Activated B cell treated with CpG ODN at 0.5 μM for 24 hours (primary cell): ENCODE results near the gene PGAM2. TPM values are rescaled to one million over a fixed set of nuclear protein-coding genes. Genes with fewer than 3 reads are reported as not detected.

Source experiments
- ATAC-seq: fragments of 200-7000 bp; cut with Tn5 transposase; one replicate; pipeline ENCODE4 v1.10.0; 2021; ENCODE audit warnings: low read depth, mild to moderate bottlenecking, moderate library complexity
- CTCF ChIA-PET: fragments of 350-600 bp; sonication (Branson Sonifier 250); formaldehyde crosslinking; loops from one replicate; lab custom pipeline; 2021; ENCODE audit warnings: antibody characterized with exemption; lab: Charles Lee
- POLR2A ChIA-PET: fragments of 350-600 bp; sonication (Branson Sonifier 250); formaldehyde crosslinking; loops from one replicate; lab custom pipeline; 2021; ENCODE audit warnings: antibody characterized with exemption; lab: Charles Lee
- DNase-seq: peaks from one replicate; pipeline ENCODE4 v3.0.0; 2022
- H3K27ac Mint-ChIP-seq: one replicate; pipeline ENCODE4 v1.8.0; 2020; ENCODE audit warnings: mixed read lengths
- H3K27me3 Mint-ChIP-seq: one replicate; pipeline ENCODE4 v1.8.0; 2021; ENCODE audit warnings: mixed read lengths
- H3K36me3 Mint-ChIP-seq: one replicate; pipeline ENCODE4 v1.8.0; 2021; ENCODE audit warnings: low read depth, mixed read lengths
- H3K4me1 Mint-ChIP-seq: one replicate; pipeline ENCODE4 v1.8.0; 2021; ENCODE audit warnings: mixed read lengths
- H3K4me3 Mint-ChIP-seq: one replicate; pipeline ENCODE4 v1.8.0; 2020; ENCODE audit warnings: mild to moderate bottlenecking, mixed read lengths
- H3K9me3 Mint-ChIP-seq: one replicate; pipeline ENCODE4 v1.8.0; 2020; ENCODE audit warnings: mixed read lengths
- CTCF ChIP-seq: fragments of 200-600 bp; IDR thresholded peaks from one replicate; pipeline ENCODE4 v1.8.0; 2022; ENCODE audit warnings: antibody characterized with exemption, mild to moderate bottlenecking
- intact Hi-C: fragments of 100-400 bp; cut with micrococcal nuclease; formaldehyde crosslinking; loops from one replicate; pipeline ENCODE4 v1.15.1; 2024
- total RNA-seq: library from RNA; stranded (reverse); gene quantifications from 2 replicates; pipeline ENCODE4 v1.2.3, GENCODE V29; 2022

Gene PGAM2
- total RNA-seq, 1 donor from 2014 or later, result 1.2 TPM

GRCh38 chr7:44086627-44087026, 21.3 kb upstream of the PGAM2 start:
- Mint-ChIP-seq H3K27me3 (no peaks in the 10 kb centered on the region), H3K4me3 (no peak overlapping the region), H3K4me1 (peaks cover 8% of the 10 kb centered on the region), H3K36me3 (no peaks in the 10 kb centered on the region), H3K9me3 (no peaks in the 10 kb centered on the region), H3K27ac (no peak overlapping the region)
- intact Hi-C loops, result no loop called here
- ATAC-seq (no peak), DNase-seq (no peak)
- ChIA-PET CTCF (no interaction called here), POLR2A (interaction anchor here (1.0 kb wide), 1 partner anchor 11 kb away, joined by 4 read pairs; no protein-coding TSS in a partner anchor)
- TF ChIP-seq CTCF, result no peak

- DNase-seq, result no peak
- H3K36me3 Mint-ChIP-seq, result peaks cover 7% of the 10 kb centered on the region
- H3K4me3 Mint-ChIP-seq, result no peak overlapping the region
These were observed 20.2 kb upstream of the PGAM2 start for GRCh38 chr7:44085546-44085945.

GRCh38 chr7:44084701-44085100, 19.3 kb upstream of the PGAM2 start:
- peaks cover 16% of the 10 kb centered on the region for H3K36me3 Mint-ChIP-seq
- CTCF ChIA-PET, result interaction anchor here (2.0 kb wide), 1 partner anchor 10 kb away, joined by 5 read pairs; no protein-coding TSS in a partner anchor
- no peaks in the 10 kb centered on the region for H3K9me3 Mint-ChIP-seq
- intact Hi-C loops, result no loop called here
- DNase-seq (no peak), ATAC-seq (no peak)
- H3K4me1 Mint-ChIP-seq, result peaks cover 28% of the 10 kb centered on the region
- no peaks in the 10 kb centered on the region for H3K27me3 Mint-ChIP-seq
- no peak overlapping the region for H3K4me3 Mint-ChIP-seq
- POLR2A ChIA-PET, result interaction anchor here (0.7 to 2.9 kb wide), 2 partner anchors 10 to 895 kb away, joined by 5 to 7 read pairs; no protein-coding TSS in a partner anchor
- no peak overlapping the region for H3K27ac Mint-ChIP-seq
- TF ChIP-seq CTCF, result no peak

More at GRCh38 chr7:44085546-44085945, 20.2 kb upstream of the PGAM2 start:
- no peak for TF ChIP-seq CTCF
- H3K27me3 Mint-ChIP-seq, result no peaks in the 10 kb centered on the region
- POLR2A ChIA-PET, result interaction anchor here (2.9 kb wide), 1 partner anchor 11 kb away, joined by 7 read pairs; no protein-coding TSS in a partner anchor
- intact Hi-C loops, result no loop called here
- H3K27ac Mint-ChIP-seq, result no peak overlapping the region
- no peak for ATAC-seq
- CTCF ChIA-PET, result no interaction called here
- no peaks in the 10 kb centered on the region for H3K9me3 Mint-ChIP-seq
- peaks cover 19% of the 10 kb centered on the region for H3K4me1 Mint-ChIP-seq

- intact Hi-C loops, result no loop called here
- no peaks in the 10 kb centered on the region for H3K9me3 Mint-ChIP-seq
- DNase-seq (no peak), ATAC-seq (no peak)
- peaks cover 20% of the 10 kb centered on the region for H3K36me3 Mint-ChIP-seq
- H3K27me3 Mint-ChIP-seq, result no peaks in the 10 kb centered on the region
- TF ChIP-seq CTCF, result no peak
- H3K27ac Mint-ChIP-seq, result peak overlapping the region; percentile 37
- POLR2A ChIA-PET, result interaction anchor here (2.9 kb wide), 1 partner anchor 9 kb away, joined by 7 read pairs; no protein-coding TSS in a partner anchor
- peak overlapping the region; percentile 59 for H3K4me3 Mint-ChIP-seq
- CTCF ChIA-PET, result interaction anchor here (2.0 kb wide), 1 partner anchor 9 kb away, joined by 5 read pairs; no protein-coding TSS in a partner anchor
- H3K4me1 Mint-ChIP-seq, result peaks cover 36% of the 10 kb centered on the region
These were observed 18.4 kb upstream of the PGAM2 start for GRCh38 chr7:44083796-44084195.

- peak overlapping the region; percentile 80 for H3K27ac Mint-ChIP-seq
- intact Hi-C loops, result loop anchor here (1.0 kb wide), 11 partner anchors 8 to 408 kb away; partner anchors contain the start of genes NUDCD3, POLD2, UBE2D4 and YKT6
- H3K4me3 Mint-ChIP-seq, result peak overlapping the region; percentile 83
- H3K9me3 Mint-ChIP-seq, result no peaks in the 10 kb centered on the region
- ChIA-PET POLR2A (interaction anchor here (2.9 to 3.5 kb wide), 2 partner anchors 8 to 37 kb away, joined by 7 to 52 read pairs; partner anchors contain the start of gene DBNL), CTCF (interaction anchor here (2.0 kb wide), 1 partner anchor 8 kb away, joined by 5 read pairs; no protein-coding TSS in a partner anchor)
- peaks cover 31% of the 10 kb centered on the region for H3K36me3 Mint-ChIP-seq
- DNase-seq, result peak; percentile 93
- no peak for TF ChIP-seq CTCF
- no peaks in the 10 kb centered on the region for H3K27me3 Mint-ChIP-seq
- peak; percentile 90 for ATAC-seq
- peaks cover 47% of the 10 kb centered on the region for H3K4me1 Mint-ChIP-seq
These were observed 17.3 kb upstream of the PGAM2 start for GRCh38 chr7:44082541-44083207.
